ENCODE results near the gene TMEM273.
"Not testable (repeated sequence)": the region's sequence is repeated elsewhere in the genome, so short reads cannot be mapped to it uniquely, and the experiment has no call there.

The TMEM273 gene

GRCh38 chr10:49207113-49207512 lies 18.9 kb upstream of the TMEM273 start:
- H3K27ac ChIP-seq: no peak overlapping the region
- no peak for TF ChIP-seq ZFX (IDR thresholded peaks at IDR 0.05; ENCODE audit: borderline replicate concordance)
- no peak for TF ChIP-seq CTCF (IDR thresholded peaks at IDR 0.05)

GRCh38 chr10:49205206-49205605 lies 17.0 kb upstream of the TMEM273 start:
- no peak for TF ChIP-seq ZFX (IDR thresholded peaks at IDR 0.05; ENCODE audit: borderline replicate concordance)
- TF ChIP-seq CTCF (IDR thresholded peaks at IDR 0.05): no peak
- no peak overlapping the region for H3K27ac ChIP-seq

GRCh38 chr10:49204119-49204518 lies 15.9 kb upstream of the TMEM273 start:
- TF ChIP-seq CTCF (IDR thresholded peaks at IDR 0.05) (no peak), ZFX (IDR thresholded peaks at IDR 0.05; ENCODE audit: borderline replicate concordance) (no peak)
- no peak overlapping the region for H3K27ac ChIP-seq

GRCh38 chr10:49202266-49202665 lies 14.1 kb upstream of the TMEM273 start:
- H3K27ac ChIP-seq: no peak overlapping the region
- TF ChIP-seq CTCF (IDR thresholded peaks at IDR 0.05) (no peak), ZFX (IDR thresholded peaks at IDR 0.05; ENCODE audit: borderline replicate concordance) (no peak)

GRCh38 chr10:49200854-49201253 lies 12.7 kb upstream of the TMEM273 start:
- no peak overlapping the region for H3K27ac ChIP-seq
- no peak for TF ChIP-seq ZFX (IDR thresholded peaks at IDR 0.05; ENCODE audit: borderline replicate concordance)
- no peak for TF ChIP-seq CTCF (IDR thresholded peaks at IDR 0.05)

- no peak for TF ChIP-seq CTCF (IDR thresholded peaks at IDR 0.05)
- TF ChIP-seq ZFX (IDR thresholded peaks at IDR 0.05; ENCODE audit: borderline replicate concordance): no peak
- H3K27ac ChIP-seq: no peak overlapping the region
These were observed 9.0 kb upstream of the TMEM273 start for GRCh38 chr10:49197171-49197570.

- H3K27ac ChIP-seq: not testable (repeated sequence)
These were observed 7.7 kb upstream of the TMEM273 start for GRCh38 chr10:49195864-49196263.

- TF ChIP-seq ZFX (IDR thresholded peaks at IDR 0.05; ENCODE audit: borderline replicate concordance): no peak
- TF ChIP-seq CTCF (IDR thresholded peaks at IDR 0.05): no peak
- no peak overlapping the region for H3K27ac ChIP-seq
These were observed 6.2 kb upstream of the TMEM273 start for GRCh38 chr10:49194212-49194920.

Measured in 22Rv1 (cell line).